Dermis lymphatic vessel endothelial cell (primary cell): Measurements from ENCODE around the gene TMEM225. TPM values are rescaled to one million over a fixed set of nuclear protein-coding genes. Genes with fewer than 3 reads are reported as not detected.

ENCODE experiments used
- total RNA-seq: library from RNA; depleted of rRNA; stranded (reverse); fragments of >200 nt; gene quantifications from 2 replicates; pipeline ENCODE4 v1.2.1, GENCODE V29; 2014

Gene TMEM225, protein sequence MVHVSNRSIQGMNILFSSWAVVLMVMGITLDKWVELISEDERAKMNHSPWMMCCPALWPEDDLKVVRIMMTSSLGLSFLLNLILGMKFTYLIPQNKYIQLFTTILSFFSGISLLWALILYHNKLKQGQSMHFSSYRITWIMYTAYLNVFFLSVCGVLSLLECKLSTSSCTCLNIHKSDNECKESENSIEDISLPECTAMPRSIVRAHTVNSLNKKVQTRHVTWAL
- not detected in 2 replicates for total RNA-seq

DNA sequence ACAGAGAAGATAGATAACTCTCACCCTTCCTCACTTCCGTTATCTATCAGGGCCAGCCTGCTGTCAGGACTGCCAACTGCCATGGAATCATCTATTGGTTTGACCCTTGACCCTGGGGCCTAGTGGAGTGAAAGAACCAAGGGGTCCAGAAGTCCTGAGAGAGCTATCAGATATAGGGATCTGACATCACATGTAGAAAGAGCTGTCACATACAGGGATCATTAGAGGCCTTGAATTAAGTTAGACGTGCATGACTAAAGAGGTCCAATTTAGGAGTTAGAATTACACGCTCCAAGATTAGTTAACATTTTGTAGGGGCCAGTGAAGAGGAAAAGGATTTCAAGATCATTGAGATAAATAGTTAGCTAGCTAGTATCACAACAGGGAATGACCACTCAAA lies at the start of gene TMEM225:
Gene TMEM225 (minus strand): TSS at position 101 of the 400 bp plus-strand sequence. CDS start 245 bp downstream, outside the sequence.

DNA sequence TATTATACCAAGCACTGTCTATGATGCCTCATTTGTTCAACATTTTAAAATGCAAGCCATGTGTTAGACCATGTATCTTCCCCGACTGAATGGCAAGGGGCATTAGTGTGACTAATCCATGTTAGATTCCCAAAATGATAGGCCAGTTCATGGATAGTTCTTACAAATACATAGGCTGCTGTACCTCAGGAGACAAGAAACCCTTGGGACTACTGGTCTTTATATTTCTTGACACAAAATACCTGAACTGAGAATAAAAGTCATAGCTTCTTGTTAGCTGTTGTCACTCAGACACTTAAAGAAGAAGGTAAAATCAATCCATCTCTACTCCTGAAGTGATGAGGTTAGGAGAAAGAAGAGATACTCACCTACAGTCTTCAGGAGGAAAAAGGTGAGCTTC lies 16.4 kb upstream of the TMEM225 start, which contains the start of gene OR8D4:
Gene OR8D4 (plus strand): TSS at position 301 of the 400 bp plus-strand sequence. CDS start 4,265 bp downstream, outside the sequence.

Other genes with a start within 250 kb of the TMEM225 start
- 4.8 and 10.0 TPM in 2 replicates for gene SCN3B, start 231.0 kb downstream of the TMEM225 start, total RNA-seq
- 4.0 and 7.9 TPM in 2 replicates for gene ZNF202, start 144.0 kb downstream of the TMEM225 start, total RNA-seq
- gene OR6X1, start 131.2 kb downstream of the TMEM225 start, total RNA-seq, result not detected in 2 replicates
- 0.09 TPM in 1 of 2 replicates, not detected in the other for gene OR6M1, start 79.3 kb downstream of the TMEM225 start, total RNA-seq
- not detected in 2 replicates for gene OR8D4, start 16.5 kb upstream of the TMEM225 start, total RNA-seq
- gene OR4D5, start 53.9 kb upstream of the TMEM225 start, total RNA-seq, result not detected in 2 replicates
- gene OR6T1, start 58.2 kb upstream of the TMEM225 start, total RNA-seq, result not detected in 2 replicates
- not detected in 2 replicates for gene OR10S1, start 92.1 kb upstream of the TMEM225 start, total RNA-seq
- not detected in 2 replicates for gene OR10G6, start 109.5 kb upstream of the TMEM225 start, total RNA-seq
- not detected in 2 replicates for gene OR10G4, start 127.3 kb upstream of the TMEM225 start, total RNA-seq
- not detected in 2 replicates for gene OR10G9, start 137.3 kb upstream of the TMEM225 start, total RNA-seq
- gene OR10G8, start 141.1 kb upstream of the TMEM225 start, total RNA-seq, result not detected in 2 replicates
- gene OR10G7, start 155.7 kb upstream of the TMEM225 start, total RNA-seq, result not detected in 2 replicates
- 1.7 and 5.3 TPM in 2 replicates for gene VWA5A, start 229.8 kb upstream of the TMEM225 start, total RNA-seq